Prostate gland (tissue), 2 donors: ENCODE data around the gene UBE2E2. TPM values are rescaled to one million over a fixed set of nuclear protein-coding genes. Genes with fewer than 3 reads are reported as not detected.

ENCODE experiments used
- DNase-seq: peaks from one replicate; pipeline ENCODE4 v3.0.0-alpha.2; 2019; ENCODE audit warnings: low spot score
- H3K27ac ChIP-seq, 2 donors: fragments of 200-600 bp; sonication (generic); 2 replicates each; pipeline ENCODE4 v1.5.1; 2017 to 2019
- H3K27me3 ChIP-seq: fragments of 200-600 bp; sonication (generic); replicated peaks from 2 replicates; pipeline ENCODE4 v1.5.1; 2019; ENCODE audit not compliant: insufficient read depth
- H3K36me3 ChIP-seq, 2 donors: fragments of 200-600 bp; sonication (generic); 1 replicate in 1 of 2; 2 replicates in 1 of 2; pipeline versions ENCODE4 v1.5.1 to v1.8.1; 2017 to 2019
- H3K4me1 ChIP-seq: fragments of 200-600 bp; sonication (generic); replicated peaks from 2 replicates; pipeline ENCODE4 v1.5.1; 2019
- H3K4me3 ChIP-seq, 2 donors: fragments of 200-600 bp; sonication (generic); 2 replicates each; pipeline ENCODE4 v1.5.1; 2017 to 2019
- H3K9me3 ChIP-seq: fragments of 200-600 bp; sonication (generic); 2 replicates; pipeline ENCODE4 v1.5.1; 2017
- CTCF ChIP-seq, 4 experiments: fragments of 200-600 bp in 2 of 4; fragments of 450-650 bp in 2 of 4; sonication (generic) in 2 of 4; IDR thresholded peaks; 1 replicate in 3 of 4; 2 replicates in 1 of 4; pipeline ENCODE4 v1.5.1; 2016 to 2019; ENCODE audit warnings: antibody characterized with exemption in 4 of 4, mild to moderate bottlenecking in 2 of 4, moderate library complexity in 2 of 4
- POLR2A ChIP-seq: fragments of 450-650 bp; IDR thresholded peaks from one replicate; pipeline ENCODE4 v1.6.1; 2016; ENCODE audit warnings: antibody characterized with exemption, mild to moderate bottlenecking
- POLR2AphosphoS5 ChIP-seq: sonication (generic); formaldehyde crosslinking; IDR thresholded peaks from one replicate; pipeline ENCODE4 v1.6.1; 2017; ENCODE audit warnings: antibody characterized with exemption
- WGBS: methylation state at CpG from one replicate; pipeline ENCODE4 v1.1.5; 2018; 5-methylcytosine and 5-hydroxymethylcytosine counted together
- intact Hi-C: fragments of 100-400 bp; cut with DNase I; formaldehyde crosslinking; loops from one replicate; pipeline ENCODE4 v1.14.2; 2022
- total RNA-seq, 2 donors: library from RNA; depleted of rRNA; stranded (reverse); fragments of >200 nt; gene quantifications; one replicate each; pipeline ENCODE4 v1.1.0, GENCODE V29; 2016

Gene UBE2E2
- total RNA-seq, 2 donors from 2014 or later, result 25.9 to 48.7 TPM

GRCh38 chr3:23288286-23288685 lies 85.2 kb downstream of the UBE2E2 start:
- WGBS, result 24% methylated on average over 1 of the region's 1 CpG
- intact Hi-C loops, result no loop called here
- Histone ChIP-seq H3K9me3 (no peaks in the 10 kb centered on the region), H3K36me3 (no peaks in the 10 kb centered on the region), H3K27me3 (no peaks in the 10 kb centered on the region), H3K4me1 (no peaks in the 10 kb centered on the region), H3K4me3 (no peak overlapping the region), H3K27ac (no peak overlapping the region)
- TF ChIP-seq POLR2A (no peak), POLR2AphosphoS5 (peak; percentile 24)
- no peak for DNase-seq

GRCh38 chr3:23288715-23289114 lies 85.6 kb downstream of the UBE2E2 start:
- H3K27me3 ChIP-seq, result no peaks in the 10 kb centered on the region
- intact Hi-C loops, result no loop called here
- TF ChIP-seq POLR2A, result no peak
- TF ChIP-seq POLR2AphosphoS5, result no peak
- no peak for TF ChIP-seq CTCF (IDR thresholded peaks at IDR 0.05)
- H3K9me3 ChIP-seq, result no peaks in the 10 kb centered on the region
- H3K36me3 ChIP-seq, result no peaks in the 10 kb centered on the region
- no peak for DNase-seq
- no peak overlapping the region for H3K4me3 ChIP-seq
- whole genome bisulfite sequencing, result 29% methylated on average over 2 of the region's 2 CpGs
- H3K27ac ChIP-seq, result no peak overlapping the region
- H3K4me1 ChIP-seq, result no peaks in the 10 kb centered on the region

DNA sequence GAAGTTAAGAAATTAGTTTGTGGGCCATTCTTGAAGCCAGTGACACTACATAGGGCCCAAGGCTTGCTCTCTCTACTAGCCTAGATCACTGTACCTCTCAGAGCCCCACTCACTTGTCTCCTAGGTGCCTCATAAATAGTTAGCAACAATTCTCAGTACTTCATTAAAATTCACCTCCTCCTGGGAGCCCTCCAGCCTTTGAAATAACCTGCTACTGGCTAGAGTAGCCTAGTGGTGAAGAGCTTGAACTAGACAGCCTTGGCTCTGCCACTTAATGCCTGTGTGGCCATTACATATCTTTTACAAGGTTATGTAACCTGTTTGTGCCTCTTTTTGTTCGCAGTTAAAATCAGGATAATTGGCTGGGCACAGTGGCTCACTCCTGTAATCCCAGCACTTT lies 89.3 kb downstream of the UBE2E2 start:
- Histone ChIP-seq H3K27ac (no peak overlapping the region), H3K27me3 (no peaks in the 10 kb centered on the region), H3K36me3 (no peaks in the 10 kb centered on the region), H3K4me1 (no peaks in the 10 kb centered on the region), H3K4me3 (no peak overlapping the region), H3K9me3 (no peaks in the 10 kb centered on the region)
- 86% methylated on average over 1 of the region's 1 CpG for WGBS
- no peak for TF ChIP-seq POLR2AphosphoS5
- TF ChIP-seq CTCF (IDR thresholded peaks at IDR 0.05), result no peak
- TF ChIP-seq POLR2A, result no peak
- intact Hi-C loops, result no loop called here
- DNase-seq, result no peak

DNA sequence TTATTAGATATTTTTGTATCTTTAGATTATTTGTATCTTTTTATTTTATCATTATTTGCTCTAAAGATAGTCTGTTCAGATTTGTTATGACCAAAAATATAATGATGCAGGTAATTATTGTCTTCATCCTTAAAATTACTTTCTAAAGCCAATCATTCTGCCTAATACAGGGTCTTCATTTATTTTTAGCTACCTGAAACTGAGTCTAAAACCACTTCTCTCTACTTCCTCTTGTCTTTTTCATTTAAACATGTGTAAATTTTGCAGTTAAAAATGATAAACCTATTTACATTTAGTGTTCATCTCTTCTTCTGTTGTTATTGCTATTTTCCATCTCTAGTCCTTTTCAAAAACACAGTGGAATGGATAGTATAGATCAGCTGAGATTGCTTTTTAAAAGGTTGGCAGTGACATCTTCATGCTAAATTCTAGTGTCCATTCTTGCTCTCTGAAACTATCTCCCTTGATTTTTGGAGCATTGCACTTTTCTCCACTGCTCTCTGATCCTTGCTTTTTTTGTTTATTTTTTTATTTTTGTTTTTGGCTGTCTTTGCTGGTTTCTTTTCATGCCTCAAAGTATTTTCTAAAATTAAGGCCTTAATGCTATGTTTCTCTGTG lies 91.8 kb downstream of the UBE2E2 start:
- H3K9me3 ChIP-seq, result no peaks in the 10 kb centered on the region
- no peak overlapping the region for H3K27ac ChIP-seq
- intact Hi-C loops, result no loop called here
- no peaks in the 10 kb centered on the region for H3K4me1 ChIP-seq
- H3K36me3 ChIP-seq, result no peaks in the 10 kb centered on the region
- H3K27me3 ChIP-seq, result no peaks in the 10 kb centered on the region
- no peak for DNase-seq
- H3K4me3 ChIP-seq, result no peak overlapping the region
- TF ChIP-seq POLR2AphosphoS5 (no peak), CTCF (IDR thresholded peaks at IDR 0.05) (no peak), POLR2A (no peak)

DNA sequence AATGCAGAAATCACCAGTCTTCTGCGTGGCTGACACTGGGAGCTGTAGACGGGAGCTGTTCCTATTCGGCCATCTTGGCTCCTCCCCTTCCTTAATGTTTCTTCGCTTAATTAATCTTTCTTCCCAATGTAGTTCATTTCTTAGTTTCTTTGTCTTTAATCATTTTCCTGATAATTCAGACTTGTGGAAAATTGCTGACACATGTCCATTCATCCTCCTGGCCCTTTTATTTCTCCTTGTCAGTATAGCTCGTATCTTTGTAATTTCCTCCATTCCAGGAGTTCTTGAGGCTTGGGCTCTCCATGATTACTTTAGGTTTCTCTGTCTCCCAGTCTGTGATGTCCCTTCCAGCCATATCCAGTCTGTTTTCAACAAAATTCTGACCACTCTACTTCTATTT lies 98.7 kb downstream of the UBE2E2 start:
- no peaks in the 10 kb centered on the region for H3K9me3 ChIP-seq
- TF ChIP-seq POLR2AphosphoS5 (no peak), CTCF (IDR thresholded peaks at IDR 0.05) (no peak), POLR2A (no peak)
- H3K27me3 ChIP-seq, result no peaks in the 10 kb centered on the region
- intact Hi-C loops, result no loop called here
- no peak overlapping the region for H3K4me3 ChIP-seq
- DNase-seq, result no peak
- H3K27ac ChIP-seq, result no peak overlapping the region
- WGBS, result 80% methylated on average over 5 of the region's 5 CpGs
- H3K4me1 ChIP-seq, result no peaks in the 10 kb centered on the region
- no peaks in the 10 kb centered on the region for H3K36me3 ChIP-seq
